ENCODE measurements around the gene OAF.
A peak's percentile ranks its signal among the peaks of the same experiment; 100 is the strongest.

DNA sequence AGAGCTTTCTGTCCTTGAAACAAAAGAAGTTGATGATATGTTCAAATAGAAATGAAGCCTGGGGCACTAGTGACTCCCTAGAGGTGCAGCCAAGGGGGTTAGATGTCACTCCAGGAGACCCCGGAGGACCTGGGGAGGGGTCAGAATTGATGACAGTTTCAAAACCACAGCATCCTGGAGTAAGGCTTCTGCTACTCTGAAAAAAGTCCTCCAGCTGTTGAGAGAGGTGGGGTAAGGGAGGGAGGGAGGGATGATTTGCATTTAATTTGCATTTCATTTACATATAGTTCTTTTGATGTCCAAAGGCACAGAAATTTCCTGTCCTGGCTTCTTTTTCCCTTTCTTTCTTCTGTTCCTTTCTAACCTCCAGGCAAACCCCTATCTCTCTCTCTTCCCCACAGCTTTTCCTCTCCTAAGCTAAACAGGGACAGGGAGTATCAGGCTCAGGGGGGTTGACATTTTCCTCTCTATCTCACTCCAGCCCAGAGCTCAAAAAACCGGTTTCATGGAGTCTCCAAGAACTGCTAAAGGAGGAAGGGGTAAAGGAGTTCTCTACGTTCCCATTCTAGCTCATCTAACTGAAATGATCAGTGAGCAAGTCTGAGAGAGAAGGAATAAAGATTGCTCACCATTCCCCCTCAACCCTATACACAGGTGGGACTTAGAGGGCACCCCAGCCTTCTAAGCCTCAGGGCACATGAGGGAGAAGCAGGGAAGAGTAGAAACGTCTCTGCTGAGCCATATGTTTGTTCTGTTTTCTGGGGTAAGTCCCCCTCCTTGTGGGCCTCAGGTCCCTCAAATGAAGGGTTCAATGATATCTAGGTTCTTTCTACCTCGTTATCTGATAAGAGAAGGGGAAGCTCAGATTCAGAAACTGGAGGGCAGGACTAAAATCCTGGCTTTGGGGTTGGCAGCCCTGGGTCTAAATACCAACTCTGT, 25.6 kb downstream of the OAF start:
- TF ChIP-seq, protein P1, sequence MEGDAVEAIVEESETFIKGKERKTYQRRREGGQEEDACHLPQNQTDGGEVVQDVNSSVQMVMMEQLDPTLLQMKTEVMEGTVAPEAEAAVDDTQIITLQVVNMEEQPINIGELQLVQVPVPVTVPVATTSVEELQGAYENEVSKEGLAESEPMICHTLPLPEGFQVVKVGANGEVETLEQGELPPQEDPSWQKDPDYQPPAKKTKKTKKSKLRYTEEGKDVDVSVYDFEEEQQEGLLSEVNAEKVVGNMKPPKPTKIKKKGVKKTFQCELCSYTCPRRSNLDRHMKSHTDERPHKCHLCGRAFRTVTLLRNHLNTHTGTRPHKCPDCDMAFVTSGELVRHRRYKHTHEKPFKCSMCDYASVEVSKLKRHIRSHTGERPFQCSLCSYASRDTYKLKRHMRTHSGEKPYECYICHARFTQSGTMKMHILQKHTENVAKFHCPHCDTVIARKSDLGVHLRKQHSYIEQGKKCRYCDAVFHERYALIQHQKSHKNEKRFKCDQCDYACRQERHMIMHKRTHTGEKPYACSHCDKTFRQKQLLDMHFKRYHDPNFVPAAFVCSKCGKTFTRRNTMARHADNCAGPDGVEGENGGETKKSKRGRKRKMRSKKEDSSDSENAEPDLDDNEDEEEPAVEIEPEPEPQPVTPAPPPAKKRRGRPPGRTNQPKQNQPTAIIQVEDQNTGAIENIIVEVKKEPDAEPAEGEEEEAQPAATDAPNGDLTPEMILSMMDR (IDR thresholded peaks at IDR 0.05; ENCODE audit: control extremely low read depth in 1 of 3, insufficient read depth in 1 of 3, low read depth in 1 of 3, low read length in 3 of 3), result no peak
- TF ChIP-seq CHD2 (IDR thresholded peaks at IDR 0.05; ENCODE audit: low read length) (no peak), GABPA (IDR thresholded peaks at IDR 0.05; ENCODE audit: borderline replicate concordance, insufficient read depth, low read length) (no peak), HDAC2 (IDR thresholded peaks at IDR 0.05; ENCODE audit: borderline replicate concordance in 1 of 2, low read depth in 2 of 2, low read length in 2 of 2) (no peak), YY1 (IDR thresholded peaks at IDR 0.05; ENCODE audit: low read depth, low read length) (no peak), EGR1 (IDR thresholded peaks at IDR 0.05; ENCODE audit: borderline replicate concordance, low read depth, low read length) (no peak), TAF1 (IDR thresholded peaks at IDR 0.05; ENCODE audit: low read depth, low read length) (no peak), MAFK (IDR thresholded peaks at IDR 0.05; ENCODE audit: low read depth, low read length) (no peak), EP300 (IDR thresholded peaks at IDR 0.05; ENCODE audit: borderline replicate concordance in 1 of 2, low read depth in 2 of 2, low read length in 2 of 2) (0 out of 3 replicates have a peak, but pooled peaks of 1 of the 2 experiments have one; percentile 16), POLR2AphosphoS5 (IDR thresholded peaks at IDR 0.05; ENCODE audit: low read depth, low read length) (peak; percentile 98), RFX5 (IDR thresholded peaks at IDR 0.05; ENCODE audit: borderline replicate concordance, low read depth, low read length) (no peak), POLR2A (IDR thresholded peaks at IDR 0.05; ENCODE audit: control extremely low read depth in 1 of 2, low read depth in 2 of 2, low read length in 2 of 2) (peak in 1 of 2 experiments; percentile 99; a peak in 2 of 3 replicates), JUN (IDR thresholded peaks at IDR 0.05; ENCODE audit: low read depth, low read length) (no peak), RAD21 (IDR thresholded peaks at IDR 0.05 in 1 of 2, conservative IDR thresholded peaks at IDR 0.05 in 1 of 2; ENCODE audit: low read depth in 2 of 2, low read length in 2 of 2) (no peak)

Data from H1 (cell line).